H1 (cell line): ENCODE data around the gene TAC4. TPM values are rescaled to one million over a fixed set of nuclear protein-coding genes. Genes with fewer than 3 reads are reported as not detected.

Source experiments
- CTCF ChIA-PET: fragments of 300-600 bp; sonication (Branson Sonifier 250); formaldehyde crosslinking; loops from one replicate; lab custom pipeline; 2021; ENCODE audit not compliant: partially characterized antibody; lab: Charles Lee
- POLR2A ChIA-PET: fragments of 300-600 bp; sonication (Branson Sonifier 250); formaldehyde crosslinking; loops from one replicate; lab custom pipeline; 2021; ENCODE audit warnings: inconsistent platforms; ENCODE audit not compliant: partially characterized antibody; lab: Charles Lee
- DNase-seq, 2 experiments: peaks; one replicate each; pipeline versions ENCODE4 v3.0.0 to v3.0.0-alpha.2; 2010 to 2022; ENCODE audit warnings: low spot score in 2 of 2, low read depth in 1 of 2, mixed read lengths in 1 of 2
- FAIRE-seq: peaks from 2 replicates; lab custom pipeline; 2011; peaks lifted over from hg19 to GRCh38; lab: Jason Lieb, UNC
- H2AFZ ChIP-seq: 2 replicates; pipeline ENCODE4 v1.8.1; 2012; ENCODE audit warnings: low read length, inconsistent platforms
- H2AK5ac ChIP-seq: 2 replicates; pipeline ENCODE4 v1.6.1; 2013; ENCODE audit warnings: low read depth, low read length
- H2BK120ac ChIP-seq: replicated peaks from 2 replicates; pipeline ENCODE3; 2013; ENCODE audit warnings: low read depth, low read length, inconsistent platforms
- H2BK12ac ChIP-seq: 2 replicates; pipeline ENCODE4 v1.6.1; 2013; ENCODE audit warnings: low read depth, low read length
- H2BK15ac ChIP-seq: 2 replicates; pipeline ENCODE4 v1.6.1; 2013; ENCODE audit warnings: low read length
- H2BK20ac ChIP-seq: 2 replicates; pipeline ENCODE4 v1.6.1; 2013; ENCODE audit warnings: low read length
- H2BK5ac ChIP-seq: 2 replicates; pipeline ENCODE4 v1.6.1; 2013; ENCODE audit warnings: low read depth, low read length
- H3K14ac ChIP-seq: 2 replicates; pipeline ENCODE4 v1.6.1; 2013; ENCODE audit warnings: inconsistent platforms; ENCODE audit not compliant: insufficient read length
- H3K18ac ChIP-seq: 2 replicates; pipeline ENCODE4 v1.6.1; 2013; ENCODE audit warnings: low read length; ENCODE audit errors: extremely low read depth
- H3K23ac ChIP-seq: 2 replicates; pipeline ENCODE4 v1.6.1; 2013; ENCODE audit warnings: inconsistent platforms; ENCODE audit not compliant: insufficient read length
- H3K23me2 ChIP-seq: 2 replicates; pipeline ENCODE4 v1.6.1; 2013; ENCODE audit warnings: low read depth, low read length
- H3K27ac ChIP-seq: 2 replicates; pipeline ENCODE4 v1.6.1; 2011; ENCODE audit warnings: low read depth, low read length, inconsistent platforms
- H3K27me3 ChIP-seq, 4 experiments: replicated peaks in 1 of 4; 1 replicate in 1 of 4; 2 replicates in 3 of 4; pipeline versions ENCODE4 v1.6.1 to v1.8.1; 2011 to 2013; ENCODE audit warnings: low read length in 3 of 4, mild to moderate bottlenecking in 3 of 4, inconsistent platforms in 2 of 4, mixed read lengths in 2 of 4, moderate library complexity in 1 of 4; ENCODE audit not compliant: control insufficient read depth in 3 of 4, insufficient read depth in 3 of 4; ENCODE audit errors: extremely low read depth in 1 of 4
- H3K36me3 ChIP-seq, 4 experiments: 2 replicates each; pipeline versions ENCODE4 v1.6.1 to v1.8.1; 2011 to 2013; ENCODE audit warnings: mild to moderate bottlenecking in 4 of 4, low read length in 3 of 4, moderate library complexity in 2 of 4, control low read depth in 1 of 4, inconsistent platforms in 1 of 4; ENCODE audit not compliant: insufficient read depth in 4 of 4, control insufficient read depth in 2 of 4
- H3K4ac ChIP-seq: replicated peaks from 2 replicates; pipeline ENCODE3; 2013; ENCODE audit warnings: low read length, low read depth, mixed read lengths, inconsistent platforms; ENCODE audit not compliant: insufficient read length
- H3K4me1 ChIP-seq, 4 experiments: replicated peaks in 1 of 4; 1 replicate in 1 of 4; 2 replicates in 3 of 4; pipeline versions ENCODE4 v1.6.1 to v1.8.1; 2011 to 2013; ENCODE audit warnings: low read length in 3 of 4, inconsistent platforms in 2 of 4, mixed read lengths in 1 of 4; ENCODE audit not compliant: insufficient read depth in 4 of 4, control insufficient read depth in 3 of 4
- H3K4me2 ChIP-seq, 2 experiments: 2 replicates each; pipeline versions ENCODE4 v1.6.1 to v1.8.1; 2011 to 2013; ENCODE audit warnings: low read depth in 2 of 2, low read length in 2 of 2, control low read depth in 1 of 2, inconsistent platforms in 1 of 2, mild to moderate bottlenecking in 1 of 2; ENCODE audit not compliant: insufficient read depth in 1 of 2
- H3K4me3 ChIP-seq, 4 experiments: fragments of 200-600, 300-600 bp in 1 of 4; sonication (generic), shearing (Covaris generic), sonication (Bioruptor Twin) in 1 of 4; 2 replicates each; pipeline versions ENCODE4 v1.5.1 to v1.8.1; 2011 to 2016; ENCODE audit warnings: low read length in 4 of 4, low read depth in 3 of 4, control low read depth in 2 of 4, inconsistent platforms in 2 of 4, mild to moderate bottlenecking in 2 of 4, mixed read lengths in 1 of 4, moderate library complexity in 1 of 4; ENCODE audit not compliant: insufficient read depth in 2 of 4; ENCODE audit errors: extremely low read depth in 1 of 4
- H3K56ac ChIP-seq: replicated peaks from 2 replicates; pipeline ENCODE3; 2013; ENCODE audit warnings: low read depth, mild to moderate bottlenecking, mixed read lengths, low read length, inconsistent platforms; ENCODE audit not compliant: insufficient read length
- H3K79me1 ChIP-seq: 2 replicates; pipeline ENCODE4 v1.6.1; 2013; ENCODE audit warnings: low read depth, low read length, control low read depth
- H3K79me2 ChIP-seq, 2 experiments: 2 replicates each; pipeline versions ENCODE4 v1.6.1 to v1.8.1; 2012 to 2013; ENCODE audit warnings: low read length in 2 of 2, mild to moderate bottlenecking in 2 of 2, inconsistent platforms in 1 of 2; ENCODE audit not compliant: insufficient read depth in 2 of 2, control insufficient read depth in 1 of 2
- H3K9ac ChIP-seq, 4 experiments: replicated peaks in 1 of 4; 1 replicate in 1 of 4; 2 replicates in 3 of 4; pipeline versions ENCODE4 v1.6.1 to v1.8.1; 2011 to 2013; ENCODE audit warnings: low read depth in 3 of 4, low read length in 3 of 4, control low read depth in 2 of 4, mild to moderate bottlenecking in 2 of 4, moderate library complexity in 2 of 4, inconsistent platforms in 1 of 4; ENCODE audit errors: extremely low read depth in 1 of 4
- H3K9me3 ChIP-seq, 2 experiments: 2 replicates each; pipeline versions ENCODE4 v1.6.1 to v1.8.1; 2012 to 2013; ENCODE audit warnings: mild to moderate bottlenecking in 2 of 2, moderate library complexity in 2 of 2, control low read depth in 1 of 2, inconsistent platforms in 1 of 2, low read depth in 1 of 2, low read length in 1 of 2, mixed read lengths in 1 of 2; ENCODE audit not compliant: insufficient read depth in 2 of 2
- H4K20me1 ChIP-seq, 2 experiments: replicated peaks in 1 of 2; 2 replicates each; pipeline versions ENCODE3 to v1.8.1; 2011 to 2013; ENCODE audit warnings: inconsistent platforms in 2 of 2, low read length in 2 of 2, mild to moderate bottlenecking in 1 of 2; ENCODE audit not compliant: insufficient read depth in 2 of 2, control insufficient read depth in 1 of 2
- H4K5ac ChIP-seq: 2 replicates; pipeline ENCODE4 v1.6.1; 2013; ENCODE audit warnings: low read length, low read depth, mixed read lengths, inconsistent platforms; ENCODE audit not compliant: insufficient read length
- H4K8ac ChIP-seq: 2 replicates; pipeline ENCODE4 v1.8.0; 2013; ENCODE audit warnings: mild to moderate bottlenecking, moderate library complexity, low read length, inconsistent platforms; ENCODE audit not compliant: insufficient read depth; ENCODE audit errors: extremely low read depth
- H4K91ac ChIP-seq: replicated peaks from 2 replicates; pipeline ENCODE3; 2013; ENCODE audit warnings: low read length, mixed read lengths, inconsistent platforms; ENCODE audit not compliant: insufficient read length
- BACH1 ChIP-seq: IDR thresholded peaks from 2 replicates; pipeline ENCODE4 v1.6.1; 2012; ENCODE audit warnings: low read length, improper control_type of control experiment
- CBX5 ChIP-seq: fragments of 300-800, 300-1000 bp; sonication (generic); IDR thresholded peaks from 2 replicates; pipeline ENCODE4 v1.7.1; 2016; ENCODE audit warnings: antibody characterized with exemption, low read length, low read depth
- CBX8 ChIP-seq: fragments of 300-800, 300-1000 bp; sonication (generic); IDR thresholded peaks from 2 replicates; pipeline ENCODE4 v1.7.1; 2016; ENCODE audit warnings: low read depth, low read length, borderline replicate concordance
- CHD2 ChIP-seq: IDR thresholded peaks from 2 replicates; pipeline ENCODE4 v1.6.1; 2012; ENCODE audit warnings: low read length, improper control_type of control experiment
- EP300 ChIP-seq, 2 experiments: IDR thresholded peaks; 1 replicate in 1 of 2; 2 replicates in 1 of 2; pipeline ENCODE4 v1.6.1; 2011 to 2012; ENCODE audit warnings: low read depth in 2 of 2, low read length in 2 of 2, mild to moderate bottlenecking in 2 of 2, borderline replicate concordance in 1 of 2, inconsistent platforms in 1 of 2, moderate library complexity in 1 of 2
- POU5F1 ChIP-seq: IDR thresholded peaks from 2 replicates; pipeline ENCODE4 v1.6.1; 2011; ENCODE audit warnings: low read depth, mild to moderate bottlenecking, low read length, moderate library complexity
- RAD21 ChIP-seq, 2 experiments: IDR thresholded peaks in 1 of 2; conservative IDR thresholded peaks in 1 of 2; 2 replicates each; pipeline ENCODE4 v1.6.1; 2011; ENCODE audit warnings: low read depth in 2 of 2, low read length in 2 of 2, improper control_type of control experiment in 1 of 2, inconsistent platforms in 1 of 2, mild to moderate bottlenecking in 1 of 2, moderate library complexity in 1 of 2
- RFX5 ChIP-seq: IDR thresholded peaks from 2 replicates; pipeline ENCODE4 v1.6.1; 2011; ENCODE audit warnings: low read depth, low read length, improper control_type of control experiment, borderline replicate concordance
- TAF1 ChIP-seq: IDR thresholded peaks from 2 replicates; pipeline ENCODE4 v1.6.1; 2011; ENCODE audit warnings: mild to moderate bottlenecking, low read depth, low read length
- WGBS, 2 experiments: shearing (Covaris generic) in 1 of 2; methylation state at CpG; one replicate each; pipeline versions ENCODE4 v1.1.6 to v1.1.7; 2013 to 2015; ENCODE audit warnings: low lambda C conversion rate in 2 of 2, mixed read lengths in 2 of 2, inconsistent platforms in 1 of 2, low coverage in 1 of 2, missing lambda C conversion rate in 1 of 2; ENCODE audit not compliant: insufficient replicate concordance in 2 of 2, insufficient coverage in 1 of 2, insufficient read length in 1 of 2; ENCODE audit errors: extremely low coverage in 1 of 2, missing lambda C conversion rate in 1 of 2; 5-methylcytosine and 5-hydroxymethylcytosine counted together
- polyA plus RNA-seq, 7 experiments: library from polyadenylated mRNA; depleted of rRNA in 3 of 7; stranded (reverse) in 5 of 7; unstranded in 2 of 7; fragments of >200 nt in 5 of 7; fragments of 200-250 nt in 2 of 7; gene quantifications; 1 replicate in 5 of 7; 2 replicates in 1 of 7; 4 replicates in 1 of 7; pipeline versions ENCODE4 v1.2.1 to v1.2.3, GENCODE V29; 2011 to 2013; ENCODE audit warnings: missing spikeins in 2 of 7, mixed read lengths in 2 of 7
- total RNA-seq: library from RNA; stranded (reverse); fragmentation: NEBNext Ultra II Directional; extraction: Animal tissue kit (Norgen Biotek cat#: 25700); gene quantifications from 2 replicates; pipeline ENCODE4 v1.2.1, GENCODE V29; 2021

Gene TAC4
- total and polyA plus RNA-seq, 2 of the 8 experiments (the other 6 are each of a cell fraction or from before 2014, with no cell fraction given) = 0.15 TPM; not detected in 1

DNA sequence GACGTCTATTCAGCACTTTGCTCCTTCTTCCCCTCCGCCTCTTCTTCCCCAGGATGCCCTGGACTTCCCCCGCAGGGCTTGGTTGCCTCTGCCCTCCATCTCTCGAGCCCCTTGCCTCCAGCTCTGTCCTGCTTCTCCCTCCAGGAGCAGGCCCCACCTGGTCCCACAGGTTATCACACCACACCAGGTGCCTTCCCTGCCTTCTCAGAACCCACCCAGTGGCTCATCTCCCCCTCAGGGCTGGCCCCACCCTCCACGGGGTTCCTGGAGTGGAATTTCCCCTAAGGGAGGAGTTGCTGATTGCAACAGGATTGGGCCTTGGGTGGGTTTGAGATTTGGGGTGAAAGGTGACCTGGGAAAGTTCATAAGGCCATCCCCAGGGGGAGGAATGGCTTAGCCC is 49.0 kb upstream of the TAC4 start:
- Histone ChIP-seq H2BK12ac (no peak overlapping the region), H3K4me2 (no peak overlapping the region), H3K23ac (no peak overlapping the region), H2BK120ac (no peak overlapping the region), H2AFZ (no peak overlapping the region), H3K14ac (no peak overlapping the region), H3K4me1 (peaks cover 4 to 15% (median 8%) of the 10 kb centered on the region in 4 experiments), H2BK5ac (no peak overlapping the region), H2BK20ac (no peak overlapping the region), H3K9me3 (no peaks in the 10 kb centered on the region), H3K18ac (no peak overlapping the region), H4K91ac (no peak overlapping the region), H3K56ac (no peak overlapping the region), H3K27ac (no peak overlapping the region), H2BK15ac (no peak overlapping the region), H3K9ac (no peak overlapping the region), H3K79me2 (no peaks in the 10 kb centered on the region), H3K4ac (no peak overlapping the region), H4K8ac (no peak overlapping the region), H2AK5ac (peak overlapping the region; percentile 13; the same call in 1 of the 2 replicates), H4K20me1 (no peaks in the 10 kb centered on the region), H3K23me2 (peaks cover 3% of the 10 kb centered on the region; the same call in 1 of the 2 replicates), H3K27me3 (peaks cover 2 to 17% (median 16%) of the 10 kb centered on the region in 4 experiments), H3K79me1 (no peaks in the 10 kb centered on the region), H4K5ac (no peak overlapping the region), H3K36me3 (no peaks in the 10 kb centered on the region), H3K4me3 (no peak overlapping the region)
- CTCF ChIA-PET = interaction anchor here (1.0 to 4.5 kb wide), 8 partner anchors 12 to 198 kb away, joined by 3 to 37 read pairs (median 17); partner anchors contain the start of gene PDK2
- FAIRE-seq (no peak), DNase-seq (no peak)
- POLR2A ChIA-PET = interaction anchor here (2.2 kb wide), 1 partner anchor 10 kb away, joined by 8 read pairs; no protein-coding TSS in a partner anchor
- WGBS, 2 experiments = 81% methylated on average over 5 of the region's 5 CpGs; no CpG with 5 or more reads in 1 of the 2 experiments
- TF ChIP-seq TAF1 (no peak), RFX5 (no peak), BACH1 (no peak), CBX5 (no peak), EP300 (IDR thresholded peaks at IDR 0.05; ENCODE audit: borderline replicate concordance in 1 of 2, low read depth in 2 of 2, low read length in 2 of 2) (no peak), CBX8 (no peak), POU5F1 (no peak), RAD21 (IDR thresholded peaks at IDR 0.05 in 1 of 2, conservative IDR thresholded peaks at IDR 0.05 in 1 of 2; ENCODE audit: low read depth in 2 of 2, low read length in 2 of 2) (no peak), CHD2 (no peak)
